ENCODE results near the gene TARP.
"Not testable (repeated sequence)": the region's sequence is repeated elsewhere in the genome, so short reads cannot be mapped to it uniquely, and the experiment has no call there.

Gene TARP

GRCh38 chr7:38242814-38243213 is 30.6 kb downstream of the TARP start:
- H3K27ac ChIP-seq = no peak overlapping the region
- TF ChIP-seq CTCF (IDR thresholded peaks at IDR 0.05) = no peak
- no peak for TF ChIP-seq EP300 (IDR thresholded peaks at IDR 0.05)
- TF ChIP-seq POLR2A (IDR thresholded peaks at IDR 0.05) = no peak
- H3K4me1 ChIP-seq = no peaks in the 10 kb centered on the region
- H3K36me3 ChIP-seq = no peaks in the 10 kb centered on the region
- no peaks in the 10 kb centered on the region for H3K9me3 ChIP-seq
- H3K4me3 ChIP-seq = no peak overlapping the region
- no peak for DNase-seq (ENCODE audit: low spot score in 2 of 2)
- 83 to 85% methylated on average over 6 of the region's 6 CpGs for WGBS, 2 donors
- H3K27me3 ChIP-seq = no peaks in the 10 kb centered on the region

- no peaks in the 10 kb centered on the region for H3K27me3 ChIP-seq
- H3K9me3 ChIP-seq = no peaks in the 10 kb centered on the region
- no peaks in the 10 kb centered on the region for H3K4me1 ChIP-seq
- H3K4me3 ChIP-seq = no peak overlapping the region
- no peaks in the 10 kb centered on the region for H3K36me3 ChIP-seq
- 81 to 83% methylated on average over 3 of the region's 3 CpGs for WGBS, 2 donors
- H3K27ac ChIP-seq = no peak overlapping the region
- TF ChIP-seq CTCF (IDR thresholded peaks at IDR 0.05) (no peak), EP300 (IDR thresholded peaks at IDR 0.05) (no peak), POLR2A (IDR thresholded peaks at IDR 0.05) (no peak)
- no peak for DNase-seq (ENCODE audit: low spot score in 2 of 2)
Observed at GRCh38 chr7:38241071-38241470, 32.4 kb downstream of the TARP start.

- H3K4me3 ChIP-seq; H3K4me1 ChIP-seq; H3K36me3 ChIP-seq; H3K27me3 ChIP-seq; H3K9me3 ChIP-seq; DNase-seq (ENCODE audit: low spot score in 2 of 2); H3K27ac ChIP-seq: not testable (repeated sequence)
- 62 to 89% methylated on average over 4 to 10 of the region's 10 CpGs for WGBS, 2 donors
Observed at GRCh38 chr7:38239129-38239528, 34.3 kb downstream of the TARP start.

- H3K4me1 ChIP-seq = no peaks in the 10 kb centered on the region
- H3K9me3 ChIP-seq = no peaks in the 10 kb centered on the region
- 77 to 78% methylated on average over 4 of the region's 4 CpGs for WGBS, 2 donors
- TF ChIP-seq POLR2A (IDR thresholded peaks at IDR 0.05) (no peak), CTCF (IDR thresholded peaks at IDR 0.05) (no peak), EP300 (IDR thresholded peaks at IDR 0.05) (no peak)
- DNase-seq (ENCODE audit: low spot score in 2 of 2) = no peak
- no peaks in the 10 kb centered on the region for H3K27me3 ChIP-seq
- no peak overlapping the region for H3K27ac ChIP-seq
- H3K4me3 ChIP-seq = no peak overlapping the region
- peaks cover 0 to 20% (median 0%) of the 10 kb centered on the region in 3 donors for H3K36me3 ChIP-seq
Observed at GRCh38 chr7:38235606-38236005, 37.8 kb downstream of the TARP start.

GRCh38 chr7:38234759-38235158 is 38.7 kb downstream of the TARP start:
- WGBS, 2 donors = 86 to 89% methylated on average over 11 of the region's 11 CpGs
- H3K4me1 ChIP-seq; H3K4me3 ChIP-seq; H3K27ac ChIP-seq; DNase-seq (ENCODE audit: low spot score in 2 of 2); H3K27me3 ChIP-seq; H3K9me3 ChIP-seq: not testable (repeated sequence)
- H3K36me3 ChIP-seq = peaks cover 0 to 29% (median 4%) of the 10 kb centered on the region in 3 donors

- no peaks in the 10 kb centered on the region for H3K27me3 ChIP-seq
- TF ChIP-seq POLR2A (IDR thresholded peaks at IDR 0.05) = no peak
- TF ChIP-seq EP300 (IDR thresholded peaks at IDR 0.05) = no peak
- no peak for TF ChIP-seq CTCF (IDR thresholded peaks at IDR 0.05)
- no peaks in the 10 kb centered on the region for H3K4me1 ChIP-seq
- DNase-seq (ENCODE audit: low spot score in 2 of 2) = no peak
- no peak overlapping the region for H3K27ac ChIP-seq
- no peak overlapping the region for H3K4me3 ChIP-seq
- WGBS, 2 donors = 59 to 67% methylated on average over 11 of the region's 11 CpGs
- H3K9me3 ChIP-seq = no peaks in the 10 kb centered on the region
- peaks cover 0 to 42% (median 10%) of the 10 kb centered on the region in 3 donors for H3K36me3 ChIP-seq
Observed at GRCh38 chr7:38232502-38233366, 40.7 kb downstream of the TARP start.

Measured in tibial nerve (tissue), 4 donors.